GM21390 (cell line): ENCODE data around the gene NBPF1.
"Not testable (repeated sequence)": the region's sequence is repeated elsewhere in the genome, so short reads cannot be mapped to it uniquely, and the experiment has no call there.

Source experiments
- ATAC-seq: cut with Tn5 transposase; IDR thresholded peaks from one replicate; pipeline ENCODE4 v1.9.1; 2021; ENCODE audit not compliant: unreplicated experiment

Gene NBPF1

GRCh38 chr1:16607853-16608815 is 5.2 kb downstream of the NBPF1 start:
- ATAC-seq, result not testable (repeated sequence)

GRCh38 chr1:16607433-16607851 is 5.9 kb downstream of the NBPF1 start:
- no peak for ATAC-seq

- ATAC-seq, result not testable (repeated sequence)
Observed at GRCh38 chr1:16606666-16607432, 6.5 kb downstream of the NBPF1 start.

- no peak for ATAC-seq
Observed at GRCh38 chr1:16605532-16606505, 7.5 kb downstream of the NBPF1 start.

- no peak for ATAC-seq
Observed at GRCh38 chr1:16605213-16605525, 8.2 kb downstream of the NBPF1 start.

- ATAC-seq, result not testable (repeated sequence)
Observed at GRCh38 chr1:16604514-16605212, 8.7 kb downstream of the NBPF1 start.

- ATAC-seq, result not testable (repeated sequence)
Observed at GRCh38 chr1:16603623-16604022, 9.7 kb downstream of the NBPF1 start.

GRCh38 chr1:16602336-16603011 is 10.9 kb downstream of the NBPF1 start:
- not testable (repeated sequence) for ATAC-seq

- not testable (repeated sequence) for ATAC-seq
Observed at GRCh38 chr1:16600855-16601786, 12.2 kb downstream of the NBPF1 start.

GRCh38 chr1:16599326-16599725 is 14.0 kb downstream of the NBPF1 start:
- ATAC-seq, result not testable (repeated sequence)

- not testable (repeated sequence) for ATAC-seq
Observed at GRCh38 chr1:16595216-16595615, 18.1 kb downstream of the NBPF1 start.

- ATAC-seq, result not testable (repeated sequence)
Observed at GRCh38 chr1:16591845-16592244, 21.5 kb downstream of the NBPF1 start.

GRCh38 chr1:16588081-16588480 is 25.3 kb downstream of the NBPF1 start:
- not testable (repeated sequence) for ATAC-seq

GRCh38 chr1:16587639-16588038 is 25.7 kb downstream of the NBPF1 start:
- ATAC-seq, result not testable (repeated sequence)

- ATAC-seq, result not testable (repeated sequence)
Observed at GRCh38 chr1:16565324-16565723, 48.0 kb downstream of the NBPF1 start.

GRCh38 chr1:16561035-16561434 is 52.3 kb downstream of the NBPF1 start:
- ATAC-seq, result not testable (repeated sequence)

- not testable (repeated sequence) for ATAC-seq
Observed at GRCh38 chr1:16560498-16560897, 52.9 kb downstream of the NBPF1 start.

GRCh38 chr1:16559688-16560087 is 53.7 kb downstream of the NBPF1 start:
- not testable (repeated sequence) for ATAC-seq
